Activated naive CD4-positive, alpha-beta T cell treated with anti-CD3 and anti-CD28 coated beads, Interleukin-2, amount 50 U/mL, for 72 hours (primary cell): Measurements from ENCODE around the gene PLPPR5. TPM values are rescaled to one million over a fixed set of nuclear protein-coding genes. Genes with fewer than 3 reads are reported as not detected.

ENCODE experiments used
- ATAC-seq, 2 donors: fragments of 150-1000 bp; cut with Tn5 transposase; 2 replicates each; pipeline ENCODE4 v1.10.0; 2021; ENCODE audit warnings: mild to moderate bottlenecking in 2 of 2, moderate library complexity in 2 of 2
- DNase-seq, 2 donors: peaks; one replicate each; pipeline ENCODE4 v3.0.0; 2021 to 2022; ENCODE audit warnings: low spot score in 2 of 2
- H3K27ac Mint-ChIP-seq, 2 donors: one replicate each; pipeline ENCODE4 v1.8.0; 2022; ENCODE audit warnings: mild to moderate bottlenecking in 2 of 2, mixed read lengths in 2 of 2
- H3K36me3 Mint-ChIP-seq, 2 donors: one replicate each; pipeline ENCODE4 v1.8.0; 2022; ENCODE audit warnings: mixed read lengths in 2 of 2
- H3K9me3 Mint-ChIP-seq, 2 donors: one replicate each; pipeline ENCODE4 v1.8.0; 2022; ENCODE audit warnings: mixed read lengths in 2 of 2
- total RNA-seq, 2 donors: library from RNA; stranded (reverse); gene quantifications; one replicate each; pipeline ENCODE4 v1.2.3, GENCODE V29; 2022

Gene PLPPR5
- total RNA-seq, 2 donors from 2014 or later, result not detected

GRCh38 chr1:98985687-98986086 is 19.0 kb downstream of the PLPPR5 start:
- DNase-seq (no peak), ATAC-seq (no peak)
- no peak overlapping the region for H3K27ac Mint-ChIP-seq
- no peaks in the 10 kb centered on the region for H3K36me3 Mint-ChIP-seq
- peaks cover 4 to 8% of the 10 kb centered on the region in 2 donors for H3K9me3 Mint-ChIP-seq

GRCh38 chr1:98981917-98982513 is 22.6 kb downstream of the PLPPR5 start:
- ATAC-seq, result peak; percentile 31 to 76
- Mint-ChIP-seq H3K9me3 (peaks cover 8 to 9% of the 10 kb centered on the region in 2 donors), H3K36me3 (no peaks in the 10 kb centered on the region), H3K27ac (no peak overlapping the region)
- no peak for DNase-seq

GRCh38 chr1:98979463-98979862 is 25.2 kb downstream of the PLPPR5 start:
- Mint-ChIP-seq H3K36me3 (no peaks in the 10 kb centered on the region), H3K27ac (no peak overlapping the region), H3K9me3 (peaks cover 8 to 9% of the 10 kb centered on the region in 2 donors)
- ATAC-seq, result no peak
- no peak for DNase-seq

GRCh38 chr1:98975810-98976209 is 28.9 kb downstream of the PLPPR5 start:
- DNase-seq (no peak), ATAC-seq (no peak)
- Mint-ChIP-seq H3K27ac (no peak overlapping the region), H3K36me3 (no peaks in the 10 kb centered on the region), H3K9me3 (peaks cover 3 to 4% of the 10 kb centered on the region in 2 donors)

GRCh38 chr1:98975113-98975512 is 29.5 kb downstream of the PLPPR5 start:
- Mint-ChIP-seq H3K36me3 (no peaks in the 10 kb centered on the region), H3K9me3 (peaks cover 3 to 4% of the 10 kb centered on the region in 2 donors), H3K27ac (no peak overlapping the region)
- ATAC-seq (no peak), DNase-seq (no peak)

GRCh38 chr1:98969798-98970490 is 34.7 kb downstream of the PLPPR5 start:
- no peak for ATAC-seq
- Mint-ChIP-seq H3K9me3 (no peaks in the 10 kb centered on the region), H3K36me3 (no peaks in the 10 kb centered on the region), H3K27ac (no peak overlapping the region)
- DNase-seq, result no peak

GRCh38 chr1:98967122-98967521 is 37.5 kb downstream of the PLPPR5 start:
- DNase-seq, result no peak
- Mint-ChIP-seq H3K36me3 (no peaks in the 10 kb centered on the region), H3K9me3 (no peaks in the 10 kb centered on the region), H3K27ac (no peak overlapping the region)
- no peak for ATAC-seq

- ATAC-seq (peak; percentile 90 to 95), DNase-seq (no peak)
- Mint-ChIP-seq H3K36me3 (no peaks in the 10 kb centered on the region), H3K27ac (peak overlapping the region; percentile 7 to 48), H3K9me3 (no peaks in the 10 kb centered on the region)
These were observed 39.3 kb downstream of the PLPPR5 start for GRCh38 chr1:98965394-98965793.

- no peaks in the 10 kb centered on the region for H3K36me3 Mint-ChIP-seq
- H3K27ac Mint-ChIP-seq, result no peak overlapping the region
- ATAC-seq (no peak), DNase-seq (no peak)
- H3K9me3 Mint-ChIP-seq, result no peaks in the 10 kb centered on the region
These were observed 40.5 kb downstream of the PLPPR5 start for GRCh38 chr1:98964198-98964597.

- Mint-ChIP-seq H3K9me3 (no peaks in the 10 kb centered on the region), H3K36me3 (no peaks in the 10 kb centered on the region), H3K27ac (no peak overlapping the region)
- DNase-seq (no peak), ATAC-seq (no peak)
These were observed 41.5 kb downstream of the PLPPR5 start for GRCh38 chr1:98963064-98963758.

GRCh38 chr1:98962156-98962555 is 42.5 kb downstream of the PLPPR5 start:
- Mint-ChIP-seq H3K9me3 (no peaks in the 10 kb centered on the region), H3K36me3 (no peaks in the 10 kb centered on the region), H3K27ac (no peak overlapping the region)
- no peak for DNase-seq
- ATAC-seq, result no peak

GRCh38 chr1:98949621-98950020 is 55.0 kb downstream of the PLPPR5 start:
- no peaks in the 10 kb centered on the region for H3K9me3 Mint-ChIP-seq
- H3K36me3 Mint-ChIP-seq, result no peaks in the 10 kb centered on the region
- ATAC-seq, result no peak
- DNase-seq, result no peak
- no peak overlapping the region for H3K27ac Mint-ChIP-seq

GRCh38 chr1:98949166-98949565 is 55.5 kb downstream of the PLPPR5 start:
- DNase-seq (no peak), ATAC-seq (no peak)
- H3K27ac Mint-ChIP-seq, result no peak overlapping the region
- H3K9me3 Mint-ChIP-seq, result no peaks in the 10 kb centered on the region
- no peaks in the 10 kb centered on the region for H3K36me3 Mint-ChIP-seq

GRCh38 chr1:98947071-98947470 is 57.6 kb downstream of the PLPPR5 start:
- Mint-ChIP-seq H3K36me3 (no peaks in the 10 kb centered on the region), H3K9me3 (no peaks in the 10 kb centered on the region), H3K27ac (no peak overlapping the region)
- DNase-seq (no peak), ATAC-seq (no peak)

- DNase-seq (no peak), ATAC-seq (peak in 1 of 2 donors; percentile 53)
- H3K9me3 Mint-ChIP-seq, result no peaks in the 10 kb centered on the region
- H3K27ac Mint-ChIP-seq, result peak overlapping the region in 1 of 2 donors; percentile 10
- H3K36me3 Mint-ChIP-seq, result no peaks in the 10 kb centered on the region
These were observed 64.0 kb downstream of the PLPPR5 start for GRCh38 chr1:98940722-98941079.

- Mint-ChIP-seq H3K27ac (peak overlapping the region in 1 of 2 donors; percentile 10), H3K36me3 (no peaks in the 10 kb centered on the region), H3K9me3 (no peaks in the 10 kb centered on the region)
- ATAC-seq, result no peak
- DNase-seq, result no peak
These were observed 64.5 kb downstream of the PLPPR5 start for GRCh38 chr1:98940069-98940721.

- no peaks in the 10 kb centered on the region for H3K36me3 Mint-ChIP-seq
- H3K9me3 Mint-ChIP-seq, result no peaks in the 10 kb centered on the region
- DNase-seq, result no peak
- no peak for ATAC-seq
- no peak overlapping the region for H3K27ac Mint-ChIP-seq
These were observed 65.2 kb downstream of the PLPPR5 start for GRCh38 chr1:98939471-98939870.
